Measurements from ENCODE around the gene ZNF546. TPM values are rescaled to one million over a fixed set of nuclear protein-coding genes. Genes with fewer than 3 reads are reported as not detected.
A peak's percentile ranks its signal among the peaks of the same experiment; 100 is the strongest.

The ZNF546 gene
- total and polyA plus RNA-seq, 7 donors: 1.0 to 9.2 (median 4.3) TPM

DNA sequence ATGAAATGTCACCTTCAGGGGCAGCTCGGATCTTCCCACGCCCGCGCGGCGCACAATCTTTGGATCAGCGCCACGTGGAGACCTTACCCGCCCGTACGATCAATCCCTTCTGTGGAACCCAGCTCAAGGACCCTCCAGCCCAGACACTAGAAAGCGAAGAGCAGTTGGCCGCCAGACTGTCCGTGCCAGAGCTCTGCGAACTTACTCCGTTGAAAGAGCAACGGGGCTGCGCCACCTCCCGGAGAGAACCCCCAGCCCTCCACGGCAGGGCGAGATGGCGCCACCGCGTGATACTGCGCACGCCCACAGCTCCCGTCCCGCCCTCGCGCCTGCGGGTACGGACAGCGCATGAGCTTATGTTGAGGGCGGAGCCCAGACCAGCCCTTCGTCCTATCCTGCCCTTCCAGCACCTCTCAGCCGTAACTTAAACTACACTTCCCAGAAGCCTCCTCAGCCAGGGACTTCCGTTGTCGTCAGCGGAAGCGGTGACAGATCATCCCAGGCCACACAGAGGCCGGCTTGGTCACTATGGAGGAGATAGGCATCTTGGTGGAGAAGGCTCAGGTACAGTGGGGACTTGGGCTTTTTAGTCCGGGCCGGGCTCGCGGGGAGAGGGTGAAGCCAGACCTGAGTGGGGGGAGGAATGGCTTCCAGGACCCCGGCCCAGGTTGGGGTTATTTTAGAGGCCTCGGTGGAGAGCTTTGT is 26.0 kb upstream of the ZNF546 start, which contains the start of gene PSMC4:
Gene PSMC4 (plus strand): TSS at position 491 of the 705 bp plus-strand sequence. CDS start 38 bp downstream, at position 529.
- H3K4me3 ChIP-seq: peak within 1 kb of the TSS; percentile 82
- intact Hi-C loops (cut with DNase I): loop anchor here (1.0 to 10.0 kb wide), 4 partner anchors 26 to 178 kb away; partner anchors contain the start of gene ZNF546 (in 1 of the 2)
- TF ChIP-seq, protein P1, sequence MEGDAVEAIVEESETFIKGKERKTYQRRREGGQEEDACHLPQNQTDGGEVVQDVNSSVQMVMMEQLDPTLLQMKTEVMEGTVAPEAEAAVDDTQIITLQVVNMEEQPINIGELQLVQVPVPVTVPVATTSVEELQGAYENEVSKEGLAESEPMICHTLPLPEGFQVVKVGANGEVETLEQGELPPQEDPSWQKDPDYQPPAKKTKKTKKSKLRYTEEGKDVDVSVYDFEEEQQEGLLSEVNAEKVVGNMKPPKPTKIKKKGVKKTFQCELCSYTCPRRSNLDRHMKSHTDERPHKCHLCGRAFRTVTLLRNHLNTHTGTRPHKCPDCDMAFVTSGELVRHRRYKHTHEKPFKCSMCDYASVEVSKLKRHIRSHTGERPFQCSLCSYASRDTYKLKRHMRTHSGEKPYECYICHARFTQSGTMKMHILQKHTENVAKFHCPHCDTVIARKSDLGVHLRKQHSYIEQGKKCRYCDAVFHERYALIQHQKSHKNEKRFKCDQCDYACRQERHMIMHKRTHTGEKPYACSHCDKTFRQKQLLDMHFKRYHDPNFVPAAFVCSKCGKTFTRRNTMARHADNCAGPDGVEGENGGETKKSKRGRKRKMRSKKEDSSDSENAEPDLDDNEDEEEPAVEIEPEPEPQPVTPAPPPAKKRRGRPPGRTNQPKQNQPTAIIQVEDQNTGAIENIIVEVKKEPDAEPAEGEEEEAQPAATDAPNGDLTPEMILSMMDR (IDR thresholded peaks at IDR 0.05): peak; percentile 64
- ATAC-seq: peak; percentile 98 to 99 (median 99)
- peak; percentile 97 to 99 for DNase-seq
- peaks cover 17% of the 10 kb centered on the region for H3K4me1 ChIP-seq
- H3K27me3 ChIP-seq (ENCODE audit: insufficient read depth in 3 of 3, low read length in 2 of 3): no peaks in the 10 kb centered on the region
- H3K27ac ChIP-seq: peak within 1 kb of the TSS; percentile 94
- no peaks in the 10 kb centered on the region for H3K9me3 ChIP-seq
- WGBS, 3 donors: 0 to 1% (median 0%) methylated on average over 43 to 47 of the region's 47 CpGs
- peaks cover 9 to 39% of the 10 kb centered on the region in 2 donors for H3K36me3 ChIP-seq (ENCODE audit: insufficient read depth in 1 of 2, low read depth in 1 of 2)

DNA sequence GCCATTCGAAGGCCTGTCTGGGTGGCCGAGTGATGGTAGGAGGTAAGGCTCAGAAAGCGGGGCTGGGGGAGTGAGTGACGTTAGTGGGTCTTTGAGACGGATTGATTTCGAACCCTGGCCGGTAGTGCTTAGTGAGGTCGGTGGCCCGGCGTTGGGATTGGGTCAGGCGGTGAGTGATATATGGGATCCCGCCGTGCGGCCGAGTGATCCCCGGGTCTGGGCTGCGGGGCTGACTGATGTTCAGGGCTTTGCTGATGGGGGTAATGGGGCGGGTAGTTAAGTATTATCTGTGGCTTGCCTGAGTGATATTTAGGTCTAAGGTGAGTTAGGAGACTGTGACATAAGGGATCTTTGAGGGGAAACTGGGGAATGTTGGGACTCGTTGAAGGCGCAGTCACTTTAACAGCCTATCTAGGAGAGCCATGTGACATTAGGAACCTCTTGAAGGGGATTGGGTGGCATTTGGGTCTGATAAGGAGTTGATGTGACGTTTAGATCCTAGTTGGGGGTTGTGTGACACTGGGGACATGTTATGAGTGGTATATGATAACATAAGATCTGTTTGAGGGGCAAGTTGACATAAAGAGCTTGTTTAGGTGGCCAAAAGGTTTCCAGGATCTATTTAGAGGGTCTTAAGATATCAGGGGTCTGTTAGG is 25.4 kb upstream of the ZNF546 start:
- Histone ChIP-seq H3K9me3 (no peaks in the 10 kb centered on the region), H3K36me3 (ENCODE audit: insufficient read depth in 1 of 2, low read depth in 1 of 2) (peaks cover 9 to 46% of the 10 kb centered on the region in 2 donors), H3K4me1 (peaks cover 17% of the 10 kb centered on the region), H3K4me3 (peak overlapping the region; percentile 82), H3K27ac (peak overlapping the region; percentile 94), H3K27me3 (ENCODE audit: insufficient read depth in 3 of 3, low read length in 2 of 3) (no peaks in the 10 kb centered on the region)
- TF ChIP-seq, protein P1 (IDR thresholded peaks at IDR 0.05): no peak
- WGBS, 3 donors: 1 to 2% (median 2%) methylated on average over 21 of the region's 21 CpGs
- intact Hi-C loops (cut with DNase I): loop anchor here (2.0 to 10.0 kb wide), 3 partner anchors 25 to 177 kb away; partner anchors contain the start of gene ZNF546 (in 1 of the 2)
- DNase-seq (no peak), ATAC-seq (peak in 2 of 4 donors; percentile 0 to 18)

DNA sequence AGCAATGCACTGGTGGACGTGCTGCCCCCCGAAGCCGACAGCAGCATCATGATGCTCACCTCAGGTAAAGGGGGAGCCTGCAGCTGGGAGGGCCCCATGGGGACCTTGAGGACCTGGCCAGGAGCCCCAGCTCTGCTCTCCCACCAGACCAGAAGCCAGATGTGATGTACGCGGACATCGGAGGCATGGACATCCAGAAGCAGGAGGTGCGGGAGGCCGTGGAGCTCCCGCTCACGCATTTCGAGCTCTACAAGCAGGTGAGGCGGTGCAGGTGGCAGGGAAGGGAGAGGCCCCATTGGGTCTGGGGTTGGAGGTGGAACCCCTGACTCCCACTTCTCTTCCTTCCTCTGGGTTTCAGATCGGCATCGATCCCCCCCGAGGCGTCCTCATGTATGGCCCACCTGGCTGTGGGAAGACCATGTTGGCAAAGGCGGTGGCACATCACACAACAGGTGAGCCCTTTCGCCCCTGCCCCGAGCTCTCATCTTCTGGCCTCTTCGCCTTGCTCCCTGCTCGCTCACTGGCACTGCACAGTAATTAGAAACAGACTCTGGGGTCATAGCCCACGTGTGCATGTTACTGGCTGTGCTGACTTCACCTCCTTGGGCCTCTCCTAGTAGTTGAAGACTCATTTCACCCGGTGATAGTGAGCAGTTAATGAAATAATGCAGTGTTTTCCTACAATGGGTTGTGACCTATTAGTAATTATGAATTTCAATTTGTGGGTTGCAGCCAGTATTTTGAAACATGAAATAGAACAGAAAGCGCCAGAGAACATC is 22.3 kb upstream of the ZNF546 start:
- whole genome bisulfite sequencing, 3 donors: 91 to 92% (median 91%) methylated on average over 24 of the region's 24 CpGs
- TF ChIP-seq, protein P1 (IDR thresholded peaks at IDR 0.05): no peak
- Histone ChIP-seq H3K9me3 (no peaks in the 10 kb centered on the region), H3K4me3 (no peak overlapping the region), H3K27me3 (ENCODE audit: insufficient read depth in 3 of 3, low read length in 2 of 3) (no peaks in the 10 kb centered on the region), H3K27ac (no peak overlapping the region), H3K36me3 (ENCODE audit: insufficient read depth in 1 of 2, low read depth in 1 of 2) (peaks cover 18 to 76% of the 10 kb centered on the region in 2 donors), H3K4me1 (peaks cover 16% of the 10 kb centered on the region)
- ATAC-seq (no peak), DNase-seq (no peak)
- intact Hi-C loops (cut with DNase I): loop anchor here in 1 of 2 donors (10.0 kb wide), 1 partner anchor 180 kb away; no protein-coding TSS in a partner anchor

DNA sequence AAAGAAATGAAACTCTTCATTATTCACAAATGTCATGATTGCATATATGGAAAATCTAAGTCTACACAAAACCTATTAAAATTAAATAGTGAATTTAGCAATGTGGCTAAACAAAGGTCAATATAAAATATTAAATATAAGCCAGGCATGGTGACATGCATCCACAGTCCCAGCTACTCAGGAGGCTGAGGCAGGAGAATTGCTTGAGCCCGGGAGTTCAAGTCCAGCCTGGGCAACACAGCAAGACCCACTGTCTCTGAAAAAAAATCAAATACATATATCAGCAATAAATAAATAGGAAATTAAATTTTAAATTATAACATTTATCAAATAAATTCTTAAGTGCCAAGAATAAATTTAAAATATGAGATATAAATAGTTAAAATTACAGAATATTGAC is 14.0 kb upstream of the ZNF546 start:
- H3K36me3 ChIP-seq (ENCODE audit: insufficient read depth in 1 of 2, low read depth in 1 of 2): peaks cover 10 to 61% of the 10 kb centered on the region in 2 donors
- 97 to 100% (median 98%) methylated on average over 1 of the region's 1 CpG for WGBS, 3 donors
- intact Hi-C loops (cut with DNase I): no loop called here

More for the DNA sequence above, 14.0 kb upstream of the ZNF546 start:
- H3K4me3 ChIP-seq: no peak overlapping the region
- ATAC-seq (no peak), DNase-seq (no peak)
- no peaks in the 10 kb centered on the region for H3K4me1 ChIP-seq
- no peak overlapping the region for H3K27ac ChIP-seq
- H3K27me3 ChIP-seq (ENCODE audit: insufficient read depth in 3 of 3, low read length in 2 of 3): no peaks in the 10 kb centered on the region
- TF ChIP-seq, protein P1 (IDR thresholded peaks at IDR 0.05): no peak
- H3K9me3 ChIP-seq: peaks cover 24% of the 10 kb centered on the region
